GM12874 (cell line): ENCODE data around the gene ZBTB20.

Experiments
- TF ChIP-seq, protein P1 (sequence below): IDR thresholded peaks from 2 replicates; pipeline ENCODE4 v1.5.1; 2011; ENCODE audit warnings: low read depth, mild to moderate bottlenecking, control low read depth, low read length, moderate library complexity; ENCODE audit not compliant: insufficient read depth

The ZBTB20 gene

DNA sequence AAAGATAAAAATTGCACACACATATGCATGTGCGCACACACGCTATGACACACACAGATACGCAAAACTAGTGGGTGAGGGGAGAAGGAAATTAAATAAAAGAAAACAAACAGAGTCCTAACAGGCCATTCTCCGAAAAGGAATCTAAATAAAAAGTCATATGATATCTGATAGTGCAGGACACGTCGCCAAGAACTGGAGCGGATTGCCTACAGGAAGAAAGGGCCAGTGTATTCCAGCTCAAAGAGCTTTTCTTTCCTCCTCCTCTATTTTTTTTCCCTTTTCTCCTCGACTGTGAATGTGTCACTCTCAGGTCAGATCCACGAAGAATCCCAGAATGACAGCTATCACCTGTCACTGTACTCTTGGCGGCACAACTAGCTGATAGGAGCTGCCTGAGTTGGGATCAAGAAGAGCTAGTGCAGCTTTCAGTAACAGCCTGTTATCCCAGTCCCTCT, 695.5 kb downstream of the ZBTB20 start:
- TF ChIP-seq, protein P1, sequence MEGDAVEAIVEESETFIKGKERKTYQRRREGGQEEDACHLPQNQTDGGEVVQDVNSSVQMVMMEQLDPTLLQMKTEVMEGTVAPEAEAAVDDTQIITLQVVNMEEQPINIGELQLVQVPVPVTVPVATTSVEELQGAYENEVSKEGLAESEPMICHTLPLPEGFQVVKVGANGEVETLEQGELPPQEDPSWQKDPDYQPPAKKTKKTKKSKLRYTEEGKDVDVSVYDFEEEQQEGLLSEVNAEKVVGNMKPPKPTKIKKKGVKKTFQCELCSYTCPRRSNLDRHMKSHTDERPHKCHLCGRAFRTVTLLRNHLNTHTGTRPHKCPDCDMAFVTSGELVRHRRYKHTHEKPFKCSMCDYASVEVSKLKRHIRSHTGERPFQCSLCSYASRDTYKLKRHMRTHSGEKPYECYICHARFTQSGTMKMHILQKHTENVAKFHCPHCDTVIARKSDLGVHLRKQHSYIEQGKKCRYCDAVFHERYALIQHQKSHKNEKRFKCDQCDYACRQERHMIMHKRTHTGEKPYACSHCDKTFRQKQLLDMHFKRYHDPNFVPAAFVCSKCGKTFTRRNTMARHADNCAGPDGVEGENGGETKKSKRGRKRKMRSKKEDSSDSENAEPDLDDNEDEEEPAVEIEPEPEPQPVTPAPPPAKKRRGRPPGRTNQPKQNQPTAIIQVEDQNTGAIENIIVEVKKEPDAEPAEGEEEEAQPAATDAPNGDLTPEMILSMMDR, result no peak

DNA sequence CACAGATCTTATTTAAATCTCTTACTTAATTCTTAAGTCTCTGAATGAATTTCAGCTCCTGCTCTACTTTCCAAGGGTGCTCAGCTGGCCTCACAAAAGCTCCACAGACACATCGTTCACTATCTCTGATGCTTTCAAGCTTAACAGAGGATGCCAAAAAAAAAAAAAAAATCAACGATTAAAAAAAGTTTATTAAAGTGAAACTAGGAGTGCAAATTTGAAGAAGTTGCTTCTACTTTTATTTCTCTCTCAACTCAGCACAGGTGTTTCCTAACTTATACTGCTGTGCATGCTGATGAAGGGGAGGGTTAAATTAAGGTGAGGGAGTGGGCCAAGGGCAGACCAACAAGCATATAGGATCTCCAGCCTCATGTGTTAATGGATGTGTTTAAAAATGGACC, 696.0 kb downstream of the ZBTB20 start:
- TF ChIP-seq, protein P1, result no peak

DNA sequence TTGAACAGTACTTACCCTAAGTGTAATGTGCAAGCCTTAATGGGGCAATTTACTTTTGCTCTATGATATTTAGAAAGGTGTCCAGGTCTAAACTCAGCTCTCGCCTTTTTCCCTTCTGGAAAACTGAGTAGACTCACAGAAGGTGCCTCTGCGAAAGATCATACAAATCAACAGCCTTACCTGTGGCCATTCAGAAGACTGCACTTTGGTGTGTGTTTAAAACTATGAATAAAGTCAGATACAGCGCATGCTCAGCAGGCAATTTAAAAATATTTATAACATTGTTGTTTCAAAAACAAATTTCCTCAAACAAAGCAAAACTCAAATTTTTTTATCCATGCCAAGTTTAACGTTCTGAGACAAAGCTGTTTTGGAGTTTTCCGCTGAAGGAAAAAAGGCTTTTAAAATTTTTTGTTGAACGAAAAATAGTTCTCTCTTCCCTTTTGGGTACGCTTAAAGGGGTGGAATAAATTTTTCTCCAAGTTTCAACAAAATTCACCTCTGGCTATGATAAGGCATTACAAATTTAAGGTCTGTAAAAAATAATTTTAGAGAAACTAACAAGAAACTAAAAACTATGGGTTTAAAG, 697.0 kb downstream of the ZBTB20 start:
- TF ChIP-seq, protein P1, result no peak

DNA sequence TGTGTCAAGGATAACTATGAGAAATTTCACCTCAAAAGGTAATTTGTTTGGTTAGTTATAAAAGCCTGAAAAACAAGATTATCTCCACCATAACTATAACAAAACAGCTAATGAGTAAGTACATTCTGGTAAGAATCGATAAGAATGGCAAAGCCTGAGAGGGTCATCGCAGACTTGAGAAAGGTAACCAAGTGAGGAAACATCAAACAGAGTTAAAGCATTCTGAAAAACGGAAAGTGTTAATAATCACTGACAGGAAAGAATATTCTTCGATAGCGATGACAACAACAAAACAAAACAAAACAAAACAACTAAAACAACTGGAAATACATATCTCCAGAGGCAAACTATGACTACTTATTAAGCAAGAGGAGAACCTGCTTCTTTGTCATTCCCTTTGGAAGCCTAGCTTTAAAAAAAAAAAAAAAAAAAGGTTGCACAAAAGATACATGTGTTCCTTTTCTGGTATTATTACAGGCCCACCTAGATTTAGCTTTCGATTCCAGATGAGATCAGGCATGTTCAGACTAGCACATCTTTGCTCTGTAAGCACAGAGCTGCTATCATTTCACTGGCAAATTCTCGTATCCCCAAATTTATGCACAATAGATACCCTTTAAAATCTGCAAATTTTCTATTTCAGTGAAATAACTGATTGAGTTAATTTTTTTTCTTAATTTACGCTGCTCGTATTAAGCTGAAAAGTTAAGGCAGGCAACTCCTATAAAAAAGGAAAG, 697.6 kb downstream of the ZBTB20 start:
- TF ChIP-seq, protein P1, result no peak

DNA sequence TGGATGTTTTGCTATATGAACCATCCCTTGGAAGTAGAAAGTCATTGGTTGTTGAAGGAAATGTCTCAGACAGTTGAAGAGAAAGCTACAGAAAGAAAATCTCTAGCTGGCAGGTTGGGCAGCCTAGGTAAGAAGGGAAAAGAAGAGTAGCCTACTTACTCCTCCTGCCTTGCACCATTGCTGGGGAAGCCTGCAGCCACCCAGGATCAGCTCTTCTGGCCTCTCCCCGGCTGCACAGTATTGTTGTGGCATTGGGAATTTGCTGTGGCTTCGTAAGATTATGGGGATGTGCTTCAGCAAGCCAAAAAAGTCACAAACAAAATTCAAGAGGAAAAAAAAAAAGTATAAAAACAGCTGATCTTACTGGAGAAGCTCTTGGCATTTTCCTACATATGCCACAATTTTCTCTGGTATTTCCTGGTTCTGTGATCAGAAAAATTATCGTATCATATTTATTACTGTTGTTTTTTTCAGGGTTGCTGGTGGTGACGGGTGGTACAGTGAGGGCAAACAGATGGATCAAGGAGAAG, 699.1 kb downstream of the ZBTB20 start:
- TF ChIP-seq, protein P1, result no peak

DNA sequence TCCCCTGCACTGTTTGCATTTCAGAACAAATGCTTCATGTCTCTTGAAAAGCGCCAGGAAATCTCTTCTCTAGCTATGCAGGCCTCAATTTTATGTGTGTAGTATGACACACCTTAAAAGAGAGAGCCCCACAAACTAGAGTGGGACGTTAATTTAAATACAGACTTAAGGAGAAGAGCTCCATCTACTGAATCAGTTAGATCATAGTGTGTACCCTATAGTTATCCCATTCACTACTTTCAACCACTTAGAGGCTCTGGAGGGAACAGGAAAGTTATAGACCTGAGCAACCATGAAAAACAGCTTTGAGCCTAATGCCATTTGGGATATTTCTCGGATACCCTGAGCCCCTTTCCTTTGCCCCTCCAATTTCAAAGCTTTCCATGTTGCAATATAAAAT, 699.5 kb downstream of the ZBTB20 start:
- TF ChIP-seq, protein P1, result no peak

DNA sequence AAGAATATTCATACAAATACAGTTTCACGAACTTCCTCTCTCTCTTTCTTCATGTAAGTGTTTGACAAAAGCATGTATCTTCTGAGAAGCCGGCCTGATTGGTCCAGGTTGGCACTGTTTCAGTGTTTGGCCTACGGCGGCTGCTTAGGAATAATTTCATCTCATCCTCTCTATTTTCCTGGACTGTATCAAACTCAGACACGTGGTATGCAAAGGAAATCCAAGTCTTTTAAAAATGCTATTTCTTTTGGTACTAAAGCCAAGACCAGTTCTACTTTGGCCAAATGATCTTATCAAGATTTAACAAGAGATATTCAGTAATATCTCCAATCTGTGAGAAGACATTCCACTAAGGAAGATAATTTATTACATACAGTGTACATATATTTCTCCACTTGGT, 700.5 kb downstream of the ZBTB20 start:
- TF ChIP-seq, protein P1, result no peak
